DMS53 treated with DMSO at 0.1 percent for 48 hours (cell line): ENCODE results near the gene SPATA24.
"Not testable (repeated sequence)": the region's sequence is repeated elsewhere in the genome, so short reads cannot be mapped to it uniquely, and the experiment has no call there.

Source experiments
- DNase-seq: peaks from one replicate; lab custom pipeline; 2025; ENCODE audit not compliant: unreplicated experiment; lab: John Stamatoyannopoulos, UW

SPATA24 gene

DNA sequence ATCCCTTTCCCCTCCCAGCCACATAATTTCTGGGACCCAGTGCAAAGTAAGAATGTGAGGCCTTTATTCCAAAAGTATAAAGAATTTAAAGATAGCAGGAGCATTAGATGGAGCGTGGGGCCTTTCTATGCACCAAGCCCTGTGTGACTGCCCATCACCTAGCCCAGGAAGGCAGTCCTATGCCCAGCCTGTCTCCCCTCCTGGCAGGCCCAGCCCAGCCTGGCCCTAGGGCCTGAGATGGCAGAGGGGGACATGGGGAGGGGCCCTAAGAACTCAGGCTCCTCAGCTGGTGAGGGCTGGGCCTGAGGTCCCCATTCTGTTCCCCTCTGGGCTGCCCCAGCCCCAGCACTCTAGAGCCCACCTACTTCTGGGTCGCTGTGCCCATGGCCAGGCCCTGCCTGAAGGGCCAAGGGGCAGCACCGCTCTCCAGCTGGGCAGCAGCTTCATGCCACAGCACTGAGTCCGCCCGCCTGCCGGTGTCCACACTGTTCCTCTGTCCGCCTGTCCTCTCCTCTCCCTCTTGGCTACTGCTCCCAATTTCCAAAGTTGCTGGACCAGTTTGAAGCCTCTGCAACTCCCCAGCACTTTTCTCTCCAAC lies 19.8 kb downstream of the SPATA24 start:
- no peak for DNase-seq

GRCh38 chr5:139383275-139383992 lies 20.5 kb downstream of the SPATA24 start, which contains the start of gene SLC23A1:
Gene SLC23A1 (minus strand): TSS chr5:139383297. CDS start chr5:139383253, 44 bp downstream.
- DNase-seq: no peak

DNA sequence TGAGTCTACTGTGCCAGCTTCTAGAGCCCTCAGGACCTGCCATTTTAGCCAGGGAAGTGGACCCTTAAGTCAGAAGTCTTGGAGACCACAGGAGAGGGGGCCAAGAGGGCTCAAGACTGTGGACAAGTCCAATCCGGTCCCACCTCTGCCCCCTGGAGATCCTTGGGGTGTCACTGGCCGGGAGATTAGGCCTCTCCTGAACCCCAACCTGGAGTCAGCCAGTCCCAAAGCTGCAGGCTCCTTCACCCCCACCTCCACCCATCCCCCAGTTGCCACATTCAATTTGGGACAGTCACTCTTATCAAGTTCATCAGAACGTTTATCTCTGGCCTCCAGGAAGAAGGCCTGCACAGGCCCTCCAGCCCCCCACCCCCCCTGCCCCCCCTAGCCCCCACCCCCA lies 21.1 kb downstream of the SPATA24 start:
- DNase-seq: no peak

DNA sequence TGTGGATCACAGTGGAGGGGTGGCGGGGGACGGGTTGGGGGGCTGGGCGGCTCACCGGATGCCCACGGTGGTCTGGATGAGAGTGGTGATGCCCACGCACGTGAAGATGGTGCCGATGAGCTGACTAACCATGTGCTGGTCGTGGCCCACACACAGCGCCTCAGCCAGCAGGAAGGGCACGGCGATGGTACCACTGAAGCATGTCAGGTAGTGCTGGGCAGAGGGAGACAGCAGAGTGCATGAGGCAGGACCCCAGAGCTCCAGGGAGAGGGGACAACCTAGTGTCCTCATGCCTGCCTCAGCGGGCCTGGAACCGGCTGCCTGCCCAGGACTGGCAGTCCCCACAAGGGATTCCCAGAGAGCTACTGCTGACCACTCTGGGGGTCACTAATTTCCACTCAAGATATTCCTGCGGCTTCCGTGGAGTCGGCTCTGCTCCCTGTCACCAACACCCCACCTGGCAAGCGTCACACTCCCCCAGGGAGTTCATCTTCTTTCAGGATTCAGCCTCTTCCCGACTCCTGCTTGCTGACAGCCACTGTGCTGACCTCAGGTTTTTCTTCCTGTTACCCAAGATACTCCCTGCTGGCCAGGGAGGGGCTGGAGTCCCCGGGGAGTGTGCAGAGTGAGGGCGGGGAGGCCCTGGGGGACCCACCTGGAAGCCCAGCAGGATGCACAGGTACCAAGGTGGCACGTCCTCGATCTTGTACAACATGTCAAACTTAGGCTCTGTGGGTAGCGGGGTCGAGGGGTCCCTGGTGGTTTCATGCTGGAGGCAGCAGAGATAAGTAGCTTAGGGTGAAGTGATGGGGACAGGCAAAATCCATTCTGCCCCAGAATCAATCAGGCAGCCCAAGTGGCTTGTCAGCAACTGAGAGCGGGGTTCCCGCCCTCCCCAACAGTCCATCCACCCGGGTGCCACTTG lies 21.8 kb downstream of the SPATA24 start:
- DNase-seq: no peak

DNA sequence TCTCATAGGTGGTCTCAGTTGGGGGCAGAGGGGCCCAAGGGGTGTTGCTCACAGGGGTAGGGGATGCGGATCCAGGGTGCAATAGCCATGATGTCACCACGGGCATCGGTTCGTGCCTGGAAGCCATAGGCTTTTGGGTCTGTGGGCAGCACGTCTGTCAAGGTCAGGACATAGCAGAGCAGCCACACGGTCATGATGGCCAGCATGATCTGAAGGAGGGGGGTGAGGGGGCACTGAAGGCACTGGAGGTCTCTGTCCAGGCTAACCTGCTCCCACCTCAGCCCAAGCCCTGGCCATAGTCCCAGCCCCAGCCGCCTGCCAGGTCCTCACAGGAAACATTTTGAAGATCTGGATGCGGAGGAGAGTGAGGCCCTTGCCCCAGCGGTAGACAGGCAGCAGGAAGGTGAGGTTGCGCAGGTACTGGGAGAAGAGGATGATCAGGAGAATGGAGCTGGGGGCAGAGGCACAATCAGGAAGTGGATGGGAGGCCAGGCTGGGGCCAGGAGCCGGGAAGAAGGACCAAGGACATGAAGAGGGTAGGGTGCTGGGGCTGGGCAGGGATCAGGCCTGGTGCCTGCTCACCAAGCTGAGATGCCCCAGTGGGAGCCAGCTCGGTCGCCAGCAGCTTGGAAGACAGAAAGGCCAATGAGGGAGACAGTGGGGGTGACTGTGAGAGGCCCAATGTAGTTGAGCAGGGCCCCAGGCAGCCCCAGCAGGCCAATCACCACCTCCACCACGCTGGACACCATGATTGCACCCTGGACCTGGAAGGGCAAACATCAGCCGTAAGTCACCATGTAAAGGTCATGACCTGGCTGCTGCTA lies 24.1 kb downstream of the SPATA24 start:
- DNase-seq: no peak

DNA sequence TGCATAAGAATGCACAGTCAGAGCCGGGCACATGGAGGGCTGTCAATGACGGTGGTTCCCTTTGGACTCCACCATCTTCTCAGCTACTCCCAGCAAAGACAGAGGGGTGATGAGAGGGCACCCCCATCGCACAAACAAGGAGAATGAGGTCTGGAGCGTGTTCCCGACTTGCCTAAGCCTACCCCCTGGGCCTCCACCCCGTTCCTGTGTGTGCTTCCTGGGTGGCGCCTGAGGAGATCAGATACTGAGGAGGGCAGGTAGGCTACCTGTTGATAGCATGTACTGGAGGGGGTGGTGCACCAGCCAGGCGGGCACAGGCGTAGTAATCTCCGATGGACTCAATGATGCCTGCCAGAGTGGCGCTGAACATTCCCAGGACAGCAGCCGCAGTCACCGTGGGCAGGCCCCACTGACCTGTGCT lies 24.9 kb downstream of the SPATA24 start:
- DNase-seq: no peak

DNA sequence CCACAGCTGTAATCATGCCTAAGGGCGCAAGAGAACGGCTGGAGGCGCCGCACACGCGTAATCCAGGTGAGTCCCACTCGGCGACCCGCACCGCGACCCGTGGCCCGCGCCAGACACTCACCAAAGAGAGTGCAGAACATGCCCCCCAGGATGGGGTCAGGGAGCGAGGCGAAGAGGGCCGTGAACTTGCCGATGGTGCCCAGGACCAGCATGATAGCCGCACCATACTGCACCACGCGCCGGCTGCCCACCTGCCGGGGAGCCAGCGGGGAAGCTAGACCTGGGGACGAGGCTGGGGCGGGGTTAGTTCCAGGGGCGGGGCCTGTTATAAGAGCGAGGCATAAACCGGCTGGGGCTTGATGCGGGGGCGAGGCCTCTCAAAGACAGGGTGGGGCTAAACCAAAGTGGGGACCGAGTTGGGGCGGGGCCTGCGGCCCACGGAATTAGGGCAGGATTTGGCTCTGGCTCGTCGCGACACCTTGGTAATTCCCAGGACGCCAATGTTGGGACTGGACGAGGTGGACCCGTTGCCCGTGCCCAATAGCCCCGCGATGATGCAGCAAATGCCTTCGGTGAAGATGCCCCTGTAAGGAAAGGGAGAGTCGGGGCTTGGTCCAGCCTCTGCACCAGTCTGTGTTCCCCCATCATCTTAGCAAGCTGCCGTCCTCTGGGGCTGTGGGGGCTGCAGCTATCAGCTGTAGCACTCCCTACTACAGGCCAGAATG lies 25.6 kb downstream of the SPATA24 start:
- DNase-seq: no peak

- DNase-seq: no peak
Measured at GRCh38 chr5:139377226-139377625, 26.7 kb downstream of the SPATA24 start.

GRCh38 chr5:139376364-139376763 lies 27.5 kb downstream of the SPATA24 start:
- no peak for DNase-seq

- no peak for DNase-seq
Measured at GRCh38 chr5:139374909-139375308, 29.0 kb downstream of the SPATA24 start.

GRCh38 chr5:139371482-139372435 lies 32.1 kb downstream of the SPATA24 start:
- no peak for DNase-seq

GRCh38 chr5:139369181-139369580 lies 34.7 kb downstream of the SPATA24 start:
- DNase-seq: no peak

- no peak for DNase-seq
Measured at GRCh38 chr5:139368613-139369012, 35.3 kb downstream of the SPATA24 start.

DNA sequence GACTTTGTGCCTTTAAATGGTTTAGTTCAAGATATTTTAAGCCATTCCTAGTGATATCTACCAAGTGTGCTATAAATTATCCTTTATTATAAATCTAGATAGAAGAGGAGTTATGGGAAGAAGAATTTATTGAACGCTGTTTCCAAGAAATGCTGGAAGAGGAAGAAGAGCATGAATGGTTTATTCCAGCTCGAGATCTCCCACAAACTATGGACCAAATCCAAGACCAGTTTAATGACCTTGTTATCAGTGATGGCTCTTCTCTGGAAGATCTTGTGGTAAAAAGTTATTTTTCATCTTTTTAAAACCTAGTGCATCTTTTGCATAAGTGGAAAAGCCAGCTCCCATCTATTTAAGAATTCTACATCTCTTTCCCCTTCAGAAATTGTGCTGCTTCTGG lies 39.4 kb downstream of the SPATA24 start:
- no peak for DNase-seq

- DNase-seq: no peak
Measured at GRCh38 chr5:139363937-139364336, 40.0 kb downstream of the SPATA24 start.

DNA sequence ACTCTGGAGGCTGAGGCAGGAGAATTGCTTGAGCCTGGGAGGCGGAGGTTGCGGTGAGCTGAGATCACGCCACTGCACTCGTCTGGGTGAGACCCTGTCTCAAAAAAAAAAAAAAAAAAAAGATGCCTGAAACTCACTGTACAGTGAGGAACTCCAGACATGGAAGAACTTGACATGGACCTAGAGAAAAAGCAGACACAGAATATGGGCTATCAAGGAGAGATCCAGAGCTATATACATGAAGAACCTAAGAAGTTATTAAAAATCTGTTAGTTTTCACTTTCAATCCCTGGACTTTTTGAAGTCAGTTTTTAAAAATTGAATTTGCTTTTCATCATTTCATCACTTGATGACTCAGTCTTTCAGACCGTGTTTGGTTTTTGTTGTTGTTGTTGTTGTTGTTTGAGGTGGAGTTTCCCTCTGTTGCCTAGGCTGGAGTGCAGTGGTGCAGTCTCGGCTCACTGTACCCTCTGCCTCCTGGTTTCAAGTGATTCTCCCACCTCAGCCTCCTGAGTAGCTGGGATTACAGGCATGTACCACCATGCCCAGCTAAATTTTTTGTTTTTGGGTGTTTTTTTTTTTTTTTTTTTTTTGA lies 42.0 kb downstream of the SPATA24 start:
- DNase-seq: no peak

- no peak for DNase-seq
Measured at GRCh38 chr5:139360384-139360783, 43.5 kb downstream of the SPATA24 start.

GRCh38 chr5:139358064-139358463 lies 45.8 kb downstream of the SPATA24 start:
- no peak for DNase-seq

- DNase-seq: not testable (repeated sequence)
Measured at GRCh38 chr5:139355900-139356299, 48.0 kb downstream of the SPATA24 start.
